ENCODE results near the gene RGS16. TPM values are rescaled to one million over a fixed set of nuclear protein-coding genes. Genes with fewer than 3 reads are reported as not detected.

The RGS16 gene
- polyA plus RNA-seq, 1 experiment, result 0.23 TPM

- ChIA-PET CTCF (no interaction called here), POLR2A (no interaction called here)
- no peaks in the 10 kb centered on the region for H3K36me3 ChIP-seq (ENCODE audit: control insufficient read depth, insufficient read depth, low read length)
- H3K4me3 ChIP-seq (ENCODE audit: low read depth, low read length), result no peak overlapping the region
- DNase-seq (ENCODE audit: low read depth), result no peak
- no peak for TF ChIP-seq CTCF (IDR thresholded peaks at IDR 0.05; ENCODE audit: insufficient read depth, low read depth, low read length)
- H3K27me3 ChIP-seq (ENCODE audit: control insufficient read depth, insufficient read depth, low read length), result no peaks in the 10 kb centered on the region
These were observed 38.7 kb downstream of the RGS16 start for GRCh38 chr1:182565537-182565936.

GRCh38 chr1:182564406-182565004, 39.7 kb downstream of the RGS16 start:
- ChIA-PET CTCF (no interaction called here), POLR2A (no interaction called here)
- no peak for DNase-seq (ENCODE audit: low read depth)
- H3K4me3 ChIP-seq (ENCODE audit: low read depth, low read length), result no peak overlapping the region
- TF ChIP-seq CTCF (IDR thresholded peaks at IDR 0.05; ENCODE audit: insufficient read depth, low read depth, low read length), result no peak
- H3K27me3 ChIP-seq (ENCODE audit: control insufficient read depth, insufficient read depth, low read length), result no peaks in the 10 kb centered on the region
- H3K36me3 ChIP-seq (ENCODE audit: control insufficient read depth, insufficient read depth, low read length), result no peaks in the 10 kb centered on the region

GRCh38 chr1:182563095-182563494, 41.1 kb downstream of the RGS16 start:
- TF ChIP-seq CTCF (IDR thresholded peaks at IDR 0.05; ENCODE audit: insufficient read depth, low read depth, low read length), result no peak
- CTCF ChIA-PET, result no interaction called here

GRCh38 chr1:182561456-182561855, 42.7 kb downstream of the RGS16 start:
- no peak overlapping the region for H3K4me3 ChIP-seq (ENCODE audit: low read depth, low read length)
- no peak for DNase-seq (ENCODE audit: low read depth)
- ChIA-PET CTCF (interaction anchor here (0.7 to 1.1 kb wide), 2 partner anchors 72 to 222 kb away, joined by 3 to 6 read pairs; no protein-coding TSS in a partner anchor), POLR2A (no interaction called here)
- no peak for TF ChIP-seq CTCF (IDR thresholded peaks at IDR 0.05; ENCODE audit: insufficient read depth, low read depth, low read length)
- no peaks in the 10 kb centered on the region for H3K36me3 ChIP-seq (ENCODE audit: control insufficient read depth, insufficient read depth, low read length)
- no peaks in the 10 kb centered on the region for H3K27me3 ChIP-seq (ENCODE audit: control insufficient read depth, insufficient read depth, low read length)

More at GRCh38 chr1:182563095-182563494, 41.1 kb downstream of the RGS16 start:
- DNase-seq (ENCODE audit: low read depth), result no peak
- POLR2A ChIA-PET, result no interaction called here
- Histone ChIP-seq H3K27me3 (ENCODE audit: control insufficient read depth, insufficient read depth, low read length) (no peaks in the 10 kb centered on the region), H3K4me3 (ENCODE audit: low read depth, low read length) (no peak overlapping the region), H3K36me3 (ENCODE audit: control insufficient read depth, insufficient read depth, low read length) (no peaks in the 10 kb centered on the region)

GRCh38 chr1:182560392-182560984, 43.7 kb downstream of the RGS16 start:
- POLR2A ChIA-PET, result no interaction called here
- no peak for TF ChIP-seq CTCF (IDR thresholded peaks at IDR 0.05; ENCODE audit: insufficient read depth, low read depth, low read length)
- CTCF ChIA-PET, result no interaction called here
- H3K36me3 ChIP-seq (ENCODE audit: control insufficient read depth, insufficient read depth, low read length), result no peaks in the 10 kb centered on the region
- DNase-seq (ENCODE audit: low read depth), result no peak
- H3K27me3 ChIP-seq (ENCODE audit: control insufficient read depth, insufficient read depth, low read length), result no peaks in the 10 kb centered on the region
- H3K4me3 ChIP-seq (ENCODE audit: low read depth, low read length), result no peak overlapping the region
